D721Med (cell line): ENCODE data around the gene PDE7B.

Experiments used
- DNase-seq: peaks from one replicate; pipeline ENCODE4 v3.0.0; 2011; ENCODE audit warnings: low spot score; ENCODE audit not compliant: insufficient read length
- FAIRE-seq: peaks from 2 replicates; lab custom pipeline; 2011; peaks lifted over from hg19 to GRCh38; lab: Jason Lieb, UNC
- TF ChIP-seq, protein P1 (sequence below): IDR thresholded peaks from 2 replicates; pipeline ENCODE4 v1.5.1; 2012; ENCODE audit warnings: mild to moderate bottlenecking, control low read depth; ENCODE audit not compliant: insufficient read depth; ENCODE audit errors: missing control alignments

The PDE7B gene

DNA sequence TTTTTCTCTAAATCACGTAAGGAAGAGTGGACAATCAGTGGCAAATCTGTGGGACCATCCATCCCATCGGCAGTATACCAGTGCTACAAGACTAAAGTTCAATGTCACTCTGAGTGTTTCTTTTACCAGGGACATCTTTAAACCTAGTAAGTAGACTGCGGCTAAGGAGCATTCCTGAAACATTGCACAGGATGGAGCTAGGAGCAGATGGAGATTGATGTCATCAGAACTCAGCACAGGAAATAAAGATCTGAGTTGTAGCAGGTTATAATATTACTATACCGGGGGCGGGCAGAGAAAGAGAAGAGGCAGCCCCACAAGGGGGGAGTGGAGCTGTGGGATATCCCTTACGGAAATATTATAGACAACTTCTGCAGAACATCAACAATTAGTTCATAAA, 236.5 kb downstream of the PDE7B start:
- FAIRE-seq: no peak
- no peak for DNase-seq
- TF ChIP-seq, protein P1, sequence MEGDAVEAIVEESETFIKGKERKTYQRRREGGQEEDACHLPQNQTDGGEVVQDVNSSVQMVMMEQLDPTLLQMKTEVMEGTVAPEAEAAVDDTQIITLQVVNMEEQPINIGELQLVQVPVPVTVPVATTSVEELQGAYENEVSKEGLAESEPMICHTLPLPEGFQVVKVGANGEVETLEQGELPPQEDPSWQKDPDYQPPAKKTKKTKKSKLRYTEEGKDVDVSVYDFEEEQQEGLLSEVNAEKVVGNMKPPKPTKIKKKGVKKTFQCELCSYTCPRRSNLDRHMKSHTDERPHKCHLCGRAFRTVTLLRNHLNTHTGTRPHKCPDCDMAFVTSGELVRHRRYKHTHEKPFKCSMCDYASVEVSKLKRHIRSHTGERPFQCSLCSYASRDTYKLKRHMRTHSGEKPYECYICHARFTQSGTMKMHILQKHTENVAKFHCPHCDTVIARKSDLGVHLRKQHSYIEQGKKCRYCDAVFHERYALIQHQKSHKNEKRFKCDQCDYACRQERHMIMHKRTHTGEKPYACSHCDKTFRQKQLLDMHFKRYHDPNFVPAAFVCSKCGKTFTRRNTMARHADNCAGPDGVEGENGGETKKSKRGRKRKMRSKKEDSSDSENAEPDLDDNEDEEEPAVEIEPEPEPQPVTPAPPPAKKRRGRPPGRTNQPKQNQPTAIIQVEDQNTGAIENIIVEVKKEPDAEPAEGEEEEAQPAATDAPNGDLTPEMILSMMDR: no peak

- FAIRE-seq (no peak), DNase-seq (no peak)
- TF ChIP-seq, protein P1: no peak
Measured at GRCh38 chr6:136088693-136089092, 237.2 kb downstream of the PDE7B start.

DNA sequence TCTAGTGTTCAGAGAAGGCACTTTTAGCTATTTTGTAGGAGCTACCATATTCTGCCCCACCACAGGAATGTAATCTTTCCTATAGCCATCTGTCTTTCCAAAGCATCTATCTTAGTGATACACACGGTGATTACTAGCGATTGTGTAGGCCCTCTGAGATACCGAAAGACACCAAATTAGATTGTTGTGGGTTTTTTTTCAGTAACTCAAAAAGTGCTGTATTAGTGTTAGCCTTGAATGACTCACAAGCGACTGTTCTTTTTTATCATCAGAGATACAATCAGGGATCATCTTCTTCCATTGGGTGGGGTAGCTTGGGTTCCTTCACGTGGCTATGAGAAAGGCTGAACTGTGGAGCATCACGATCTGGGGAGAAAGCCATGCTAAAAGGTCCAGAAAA, 238.4 kb downstream of the PDE7B start:
- DNase-seq (no peak), FAIRE-seq (no peak)
- TF ChIP-seq, protein P1: no peak

DNA sequence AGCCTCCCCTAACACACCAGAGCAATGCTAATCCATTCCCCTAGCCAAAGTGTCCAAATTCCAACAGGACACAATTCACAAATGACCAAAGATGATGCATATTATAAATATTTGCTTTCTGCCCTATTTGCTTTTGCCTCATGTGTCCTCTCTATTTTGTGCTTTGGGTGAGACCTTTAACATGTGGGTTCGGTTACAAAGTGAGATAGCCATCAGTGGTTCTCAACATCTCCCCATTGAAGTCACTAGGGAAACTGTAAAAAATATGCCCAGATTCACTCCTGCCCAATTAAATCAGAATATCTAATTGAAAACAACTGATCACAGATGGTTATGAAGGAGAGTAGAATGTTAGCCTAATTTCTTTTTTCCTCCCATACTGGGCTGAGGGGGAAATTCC, 239.4 kb downstream of the PDE7B start:
- FAIRE-seq (no peak), DNase-seq (no peak)
- TF ChIP-seq, protein P1: no peak

DNA sequence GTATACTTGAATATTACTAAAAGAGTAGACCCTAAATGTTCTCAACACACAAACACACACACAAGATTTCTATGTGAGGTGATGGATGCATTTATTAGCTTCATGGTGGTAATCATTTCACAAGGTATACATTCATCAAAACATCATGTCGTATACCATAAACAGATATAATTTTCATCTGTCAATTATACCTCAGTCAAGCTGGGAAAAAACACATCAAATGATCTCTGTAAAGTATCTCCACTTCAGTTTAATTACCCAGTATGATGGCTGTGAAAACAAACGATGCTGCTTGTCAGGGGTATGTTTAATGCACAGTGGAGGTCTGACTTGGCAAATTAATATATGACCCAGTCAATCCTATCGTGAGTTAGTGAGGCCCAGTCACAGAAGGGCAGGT, 241.4 kb downstream of the PDE7B start:
- DNase-seq (no peak), FAIRE-seq (no peak)
- TF ChIP-seq, protein P1: no peak

DNA sequence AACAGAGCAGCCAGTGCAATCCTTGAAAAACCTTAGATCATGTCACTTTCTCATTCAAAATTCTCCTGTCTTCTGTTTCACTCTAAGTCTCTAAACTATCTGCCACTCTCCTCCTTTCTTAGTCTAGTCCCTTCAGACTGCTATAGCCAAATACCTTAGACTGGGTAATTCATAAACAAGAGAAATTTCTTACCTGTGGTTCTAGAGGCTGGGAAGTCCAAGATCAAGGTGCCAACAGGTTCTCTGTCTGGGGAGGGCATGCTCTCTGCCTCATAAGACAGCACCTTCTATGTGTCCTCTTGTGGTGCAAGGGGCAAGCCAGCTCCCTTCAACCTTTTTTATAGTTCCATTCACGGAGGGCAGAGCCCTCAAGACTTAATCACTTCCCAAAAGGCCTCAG, 242.3 kb downstream of the PDE7B start:
- no peak for DNase-seq
- no peak for FAIRE-seq
- TF ChIP-seq, protein P1: no peak

GRCh38 chr6:136094812-136095211, 243.3 kb downstream of the PDE7B start:
- TF ChIP-seq, protein P1: no peak
- FAIRE-seq (no peak), DNase-seq (no peak)
